AG09309 (cell line): ENCODE results near the gene SPECC1L.

Experiments used
- DNase-seq: peaks from one replicate; pipeline ENCODE4 v3.0.0-alpha.2; 2010; ENCODE audit warnings: low read depth
- H3K4me3 ChIP-seq: 2 replicates; pipeline ENCODE4 v1.5.1; 2011; ENCODE audit warnings: mild to moderate bottlenecking, low read depth, low read length, moderate library complexity; ENCODE audit not compliant: control insufficient read depth
- TF ChIP-seq, protein P1 (sequence below): IDR thresholded peaks from 2 replicates; pipeline ENCODE4 v1.5.1; 2011; ENCODE audit warnings: mild to moderate bottlenecking, low read depth, low read length, inconsistent platforms; ENCODE audit not compliant: insufficient read depth, control insufficient read depth; ENCODE audit errors: missing control alignments

SPECC1L gene

GRCh38 chr22:24329453-24329852, 58.8 kb downstream of the SPECC1L start:
- DNase-seq: no peak
- TF ChIP-seq, protein P1, sequence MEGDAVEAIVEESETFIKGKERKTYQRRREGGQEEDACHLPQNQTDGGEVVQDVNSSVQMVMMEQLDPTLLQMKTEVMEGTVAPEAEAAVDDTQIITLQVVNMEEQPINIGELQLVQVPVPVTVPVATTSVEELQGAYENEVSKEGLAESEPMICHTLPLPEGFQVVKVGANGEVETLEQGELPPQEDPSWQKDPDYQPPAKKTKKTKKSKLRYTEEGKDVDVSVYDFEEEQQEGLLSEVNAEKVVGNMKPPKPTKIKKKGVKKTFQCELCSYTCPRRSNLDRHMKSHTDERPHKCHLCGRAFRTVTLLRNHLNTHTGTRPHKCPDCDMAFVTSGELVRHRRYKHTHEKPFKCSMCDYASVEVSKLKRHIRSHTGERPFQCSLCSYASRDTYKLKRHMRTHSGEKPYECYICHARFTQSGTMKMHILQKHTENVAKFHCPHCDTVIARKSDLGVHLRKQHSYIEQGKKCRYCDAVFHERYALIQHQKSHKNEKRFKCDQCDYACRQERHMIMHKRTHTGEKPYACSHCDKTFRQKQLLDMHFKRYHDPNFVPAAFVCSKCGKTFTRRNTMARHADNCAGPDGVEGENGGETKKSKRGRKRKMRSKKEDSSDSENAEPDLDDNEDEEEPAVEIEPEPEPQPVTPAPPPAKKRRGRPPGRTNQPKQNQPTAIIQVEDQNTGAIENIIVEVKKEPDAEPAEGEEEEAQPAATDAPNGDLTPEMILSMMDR: no peak
- H3K4me3 ChIP-seq: no peak overlapping the region

GRCh38 chr22:24330636-24331035, 60.0 kb downstream of the SPECC1L start:
- TF ChIP-seq, protein P1: no peak
- no peak for DNase-seq
- H3K4me3 ChIP-seq: no peak overlapping the region

DNA sequence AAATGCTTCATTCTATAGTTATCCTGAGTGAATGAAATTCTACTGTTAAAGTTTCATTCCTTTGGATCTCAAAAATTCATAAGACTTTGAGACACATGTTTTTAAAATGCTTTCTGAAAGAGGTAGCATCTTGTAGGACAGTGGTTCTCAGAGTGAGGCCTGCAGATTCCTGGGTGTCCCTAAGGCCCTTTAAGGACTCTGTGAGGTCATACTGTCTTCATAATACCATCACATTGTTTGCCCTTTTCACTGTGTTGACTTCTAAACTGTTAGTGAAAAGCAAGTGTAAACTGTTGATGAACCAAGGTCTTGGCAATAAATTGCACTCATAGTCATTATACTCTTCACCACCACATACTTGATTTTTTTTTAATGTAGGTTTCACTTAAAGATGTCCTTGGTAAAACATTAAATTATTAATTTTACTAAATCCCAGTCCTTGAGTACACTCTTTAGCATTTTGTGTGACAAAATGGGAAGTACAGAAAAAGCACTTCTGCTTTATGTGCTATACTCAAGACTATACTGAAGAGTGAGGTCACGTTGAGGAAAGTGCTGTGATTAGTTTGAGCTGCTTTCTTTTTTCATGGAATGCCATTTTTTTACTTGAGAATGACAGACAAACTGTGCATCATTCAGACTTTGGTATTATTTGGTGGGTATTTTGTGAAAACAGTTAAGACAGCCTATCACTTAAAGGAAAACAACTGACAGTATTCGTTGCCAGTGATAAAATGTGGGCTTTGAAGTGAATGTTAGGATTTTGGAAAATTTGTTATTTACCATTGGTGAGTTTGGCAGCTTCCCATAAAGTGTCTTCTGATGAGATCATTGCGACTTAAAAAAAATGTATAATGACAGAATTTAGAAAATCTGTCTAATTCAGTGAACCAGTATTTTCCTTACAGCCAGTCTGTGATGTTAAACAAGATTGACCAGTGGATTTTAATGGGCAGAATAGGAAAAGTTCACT, 61.1 kb downstream of the SPECC1L start:
- TF ChIP-seq, protein P1: no peak
- no peak for DNase-seq
- H3K4me3 ChIP-seq: no peak overlapping the region

DNA sequence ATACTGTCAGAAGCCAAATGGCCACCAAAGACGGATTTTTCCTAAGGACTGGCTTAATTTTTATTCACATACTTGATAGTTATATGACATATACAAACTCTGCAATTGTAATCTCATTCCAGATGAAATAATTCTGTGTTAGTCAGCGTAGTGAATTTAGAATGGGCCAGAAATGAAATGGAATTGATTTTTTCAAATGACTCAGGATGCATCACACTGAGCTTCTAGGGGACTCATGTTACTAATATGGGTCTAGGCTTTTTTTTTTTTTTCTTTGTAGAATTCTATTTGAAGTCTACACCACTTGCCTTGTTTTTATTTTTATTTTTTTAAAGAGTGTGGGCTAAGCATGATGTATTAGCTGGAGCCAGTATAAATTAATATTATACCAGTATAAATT, 62.7 kb downstream of the SPECC1L start:
- peak; percentile 37 for DNase-seq
- TF ChIP-seq, protein P1: no peak
- H3K4me3 ChIP-seq: no peak overlapping the region

- no peak overlapping the region for H3K4me3 ChIP-seq
- DNase-seq: no peak
- TF ChIP-seq, protein P1: no peak
Measured at GRCh38 chr22:24335496-24335895, 64.9 kb downstream of the SPECC1L start.

- no peak for DNase-seq
- TF ChIP-seq, protein P1: no peak
- no peak overlapping the region for H3K4me3 ChIP-seq
Measured at GRCh38 chr22:24337894-24338645, 67.4 kb downstream of the SPECC1L start.
